Retinal pigment epithelial cell (primary cell): ENCODE measurements around the gene PGD.
"Not testable (repeated sequence)": the region's sequence is repeated elsewhere in the genome, so short reads cannot be mapped to it uniquely, and the experiment has no call there.

Experiments used
- DNase-seq: peaks from one replicate; pipeline ENCODE4 v3.0.0-alpha.2; 2010; ENCODE audit warnings: low read depth
- H3K4me3 ChIP-seq: 2 replicates; pipeline ENCODE4 v1.5.1; 2011; ENCODE audit warnings: mild to moderate bottlenecking, low read length, control low read depth, moderate library complexity
- TF ChIP-seq, protein P1 (sequence below): conservative IDR thresholded peaks from 2 replicates; pipeline ENCODE4 v1.5.1; 2011; ENCODE audit warnings: low read depth, low read length, control low read depth, inconsistent platforms

Gene PGD

DNA sequence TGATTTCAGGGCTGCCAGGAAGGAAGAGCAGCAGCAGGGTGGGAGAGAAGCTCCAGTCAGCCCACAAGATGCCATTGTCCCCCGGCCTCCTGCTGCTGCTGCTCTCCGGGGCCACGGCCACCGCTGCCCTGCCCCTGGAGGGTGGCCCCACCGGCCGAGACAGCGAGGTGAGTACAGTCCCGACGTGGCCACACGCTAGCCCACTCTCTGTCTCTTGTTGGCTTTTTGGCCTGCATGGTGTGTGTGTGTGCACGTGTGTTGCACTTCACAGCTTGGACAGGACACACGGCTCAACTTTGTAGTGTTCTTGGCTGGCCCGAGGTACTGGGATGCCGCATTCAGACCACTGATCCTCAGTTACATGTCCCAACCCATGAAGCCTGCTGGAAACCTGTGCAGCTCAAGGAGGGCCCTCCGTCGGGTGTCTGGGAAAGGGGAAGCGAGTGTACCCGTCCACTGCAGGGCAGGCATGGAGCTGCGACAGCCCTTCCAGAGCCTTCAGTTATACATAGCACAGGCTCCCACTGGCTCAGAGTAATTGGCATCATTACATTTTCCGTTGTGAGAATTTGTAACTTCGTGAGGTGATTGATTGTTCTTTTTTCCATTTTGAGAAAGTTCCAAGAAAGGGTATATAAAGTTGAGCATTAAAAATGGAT is 51.4 kb downstream of the PGD start:
- TF ChIP-seq, protein P1, sequence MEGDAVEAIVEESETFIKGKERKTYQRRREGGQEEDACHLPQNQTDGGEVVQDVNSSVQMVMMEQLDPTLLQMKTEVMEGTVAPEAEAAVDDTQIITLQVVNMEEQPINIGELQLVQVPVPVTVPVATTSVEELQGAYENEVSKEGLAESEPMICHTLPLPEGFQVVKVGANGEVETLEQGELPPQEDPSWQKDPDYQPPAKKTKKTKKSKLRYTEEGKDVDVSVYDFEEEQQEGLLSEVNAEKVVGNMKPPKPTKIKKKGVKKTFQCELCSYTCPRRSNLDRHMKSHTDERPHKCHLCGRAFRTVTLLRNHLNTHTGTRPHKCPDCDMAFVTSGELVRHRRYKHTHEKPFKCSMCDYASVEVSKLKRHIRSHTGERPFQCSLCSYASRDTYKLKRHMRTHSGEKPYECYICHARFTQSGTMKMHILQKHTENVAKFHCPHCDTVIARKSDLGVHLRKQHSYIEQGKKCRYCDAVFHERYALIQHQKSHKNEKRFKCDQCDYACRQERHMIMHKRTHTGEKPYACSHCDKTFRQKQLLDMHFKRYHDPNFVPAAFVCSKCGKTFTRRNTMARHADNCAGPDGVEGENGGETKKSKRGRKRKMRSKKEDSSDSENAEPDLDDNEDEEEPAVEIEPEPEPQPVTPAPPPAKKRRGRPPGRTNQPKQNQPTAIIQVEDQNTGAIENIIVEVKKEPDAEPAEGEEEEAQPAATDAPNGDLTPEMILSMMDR = no peak
- DNase-seq = no peak
- no peak overlapping the region for H3K4me3 ChIP-seq

DNA sequence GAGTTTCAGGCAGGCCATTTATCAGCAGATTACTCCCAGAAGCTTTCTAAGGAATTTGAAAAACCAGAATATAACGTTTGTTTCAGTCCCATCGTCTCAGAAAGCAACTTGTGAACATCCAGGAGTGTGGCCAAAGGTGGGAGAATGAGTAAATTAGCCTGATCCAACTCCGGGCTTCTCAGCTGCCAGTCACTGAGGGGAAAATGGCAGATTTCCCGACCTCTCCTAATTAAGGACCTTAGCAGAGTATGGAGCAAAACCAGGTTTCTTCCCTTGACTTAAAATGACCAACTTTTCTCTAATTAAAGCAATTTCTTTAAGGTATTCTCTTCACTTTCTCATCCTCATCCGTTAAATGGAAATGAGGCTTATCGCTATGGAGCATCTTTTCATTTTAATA is 52.0 kb downstream of the PGD start:
- H3K4me3 ChIP-seq = no peak overlapping the region
- no peak for DNase-seq

DNA sequence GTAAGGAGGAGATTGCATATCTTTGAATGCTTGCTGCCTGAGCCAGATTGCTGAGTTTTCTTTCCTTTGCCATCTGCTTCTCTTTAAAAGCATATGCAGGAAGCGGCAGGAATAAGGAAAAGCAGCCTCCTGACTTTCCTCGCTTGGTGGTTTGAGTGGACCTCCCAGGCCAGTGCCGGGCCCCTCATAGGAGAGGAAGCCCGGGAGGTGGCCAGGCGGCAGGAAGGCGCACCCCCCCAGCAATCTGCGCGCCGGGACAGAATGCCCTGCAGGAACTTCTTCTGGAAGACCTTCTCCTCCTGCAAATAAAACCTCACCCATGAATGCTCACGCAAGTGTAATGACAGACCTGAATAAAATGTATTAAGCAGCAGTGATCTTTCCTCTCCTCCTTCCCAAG is 52.4 kb downstream of the PGD start:
- DNase-seq = no peak
- H3K4me3 ChIP-seq = no peak overlapping the region
- TF ChIP-seq, protein P1 = no peak

More for the DNA sequence above, 52.0 kb downstream of the PGD start:
- TF ChIP-seq, protein P1 = no peak

DNA sequence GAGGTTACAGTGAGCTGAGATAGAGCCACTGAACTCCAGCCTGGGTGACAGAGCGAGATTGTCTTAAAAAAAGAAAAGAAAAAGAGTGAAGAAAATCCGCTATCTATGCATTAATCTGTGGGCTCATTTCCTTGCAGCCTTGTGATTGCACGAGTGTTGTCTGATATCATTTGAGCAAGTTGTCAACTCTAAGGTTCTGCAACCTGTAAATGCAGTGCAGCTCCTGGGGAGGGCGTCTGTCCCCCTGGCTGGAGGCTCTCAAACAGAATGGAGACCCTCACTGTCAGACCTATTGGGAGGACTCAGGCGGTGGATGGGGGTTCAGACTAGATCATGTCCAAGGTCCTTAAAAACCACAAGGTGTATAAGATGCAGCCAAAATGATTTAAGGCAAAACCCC is 57.2 kb downstream of the PGD start:
- no peak for DNase-seq
- TF ChIP-seq, protein P1 = no peak
- no peak overlapping the region for H3K4me3 ChIP-seq

DNA sequence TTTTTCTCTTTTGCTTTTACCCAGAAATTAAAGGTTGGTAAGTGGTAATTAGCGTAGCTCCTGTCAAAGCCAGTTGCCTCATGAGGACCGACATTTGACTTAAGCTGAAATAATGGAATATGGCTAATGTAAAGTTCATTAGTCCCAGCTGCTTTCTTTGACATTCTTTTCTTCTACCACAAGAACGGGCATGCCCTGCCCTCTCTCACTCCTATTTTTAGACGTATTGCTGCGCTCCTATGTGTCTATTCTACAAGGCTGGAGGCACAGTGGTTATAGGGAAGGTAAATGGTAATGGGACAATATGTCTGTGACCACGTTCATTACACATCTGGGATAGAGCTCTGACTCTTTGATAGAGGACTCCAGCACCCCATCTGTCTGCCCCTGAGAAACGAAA is 57.8 kb downstream of the PGD start:
- no peak overlapping the region for H3K4me3 ChIP-seq
- TF ChIP-seq, protein P1 = no peak
- DNase-seq = no peak

DNA sequence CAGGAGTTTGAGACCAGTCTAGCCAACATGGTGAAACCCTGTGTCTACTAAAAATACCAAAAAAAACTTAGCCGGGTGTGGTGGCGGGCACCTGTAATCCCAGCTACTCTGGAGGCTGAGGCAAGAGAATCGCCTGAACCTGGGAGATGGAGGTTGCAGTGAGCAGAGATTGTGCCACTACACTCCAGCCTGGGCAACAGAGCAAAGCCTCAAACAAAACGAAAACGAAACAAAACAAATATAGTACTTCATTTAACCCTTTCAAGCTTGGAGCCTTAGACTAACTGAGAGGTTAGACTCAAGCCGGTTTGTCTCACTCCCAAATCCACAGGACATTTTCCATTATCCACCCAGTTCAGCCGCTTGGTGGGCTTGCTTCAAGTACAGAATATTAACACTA is 58.6 kb downstream of the PGD start:
- DNase-seq = not testable (repeated sequence)

DNA sequence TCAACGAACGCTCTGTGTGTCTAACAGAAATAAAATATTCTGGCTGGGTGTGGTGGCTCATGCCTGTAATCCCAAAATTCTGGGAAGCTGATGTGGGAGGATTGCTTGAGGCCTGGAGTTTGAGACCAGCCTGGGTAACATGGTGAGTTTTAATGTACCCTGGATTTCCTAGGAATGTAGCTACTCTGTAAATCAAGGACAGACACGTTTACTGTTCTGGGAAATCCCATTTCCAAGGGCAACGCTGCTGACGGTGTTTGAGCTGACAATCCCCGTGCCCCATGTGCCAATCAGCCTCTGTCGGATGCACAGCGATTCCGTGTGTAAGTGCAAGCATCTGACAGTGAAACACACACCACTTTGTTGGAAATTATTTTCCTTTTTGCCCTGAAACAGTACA is 59.0 kb downstream of the PGD start:
- TF ChIP-seq, protein P1 = no peak
- no peak overlapping the region for H3K4me3 ChIP-seq
- DNase-seq = no peak

More for the DNA sequence above, 58.6 kb downstream of the PGD start:
- not testable (repeated sequence) for H3K4me3 ChIP-seq
